GM12864 (cell line): Measurements from ENCODE around the gene SPTA1.

ENCODE experiments used
- DNase-seq: peaks from one replicate; pipeline ENCODE4 v3.0.0-alpha.2; 2011; ENCODE audit warnings: low read depth
- H3K4me3 ChIP-seq: 2 replicates; pipeline ENCODE4 v1.5.1; 2011; ENCODE audit warnings: mild to moderate bottlenecking, low read depth, low read length, control low read depth
- CTCF ChIP-seq: IDR thresholded peaks from 2 replicates; pipeline ENCODE4 v1.5.1; 2011; ENCODE audit warnings: low read depth, mild to moderate bottlenecking, moderate library complexity, low read length, control low read depth, inconsistent platforms; ENCODE audit errors: missing control alignments

Gene SPTA1

GRCh38 chr1:158686111-158687009, at the start of gene SPTA1:
Gene SPTA1, minus strand, starts transcription at chr1:158686715. Its CDS starts 198 bp downstream, at chr1:158686517.
- no peak for TF ChIP-seq CTCF
- no peak within 1 kb of the TSS for H3K4me3 ChIP-seq
- DNase-seq: no peak

GRCh38 chr1:158735848-158736247, 49.3 kb upstream of the SPTA1 start:
- TF ChIP-seq CTCF: no peak
- DNase-seq: no peak
- H3K4me3 ChIP-seq: no peak overlapping the region

- no peak overlapping the region for H3K4me3 ChIP-seq
These were observed 46.0 kb upstream of the SPTA1 start for GRCh38 chr1:158732524-158732923.

GRCh38 chr1:158731707-158732106, 45.2 kb upstream of the SPTA1 start:
- no peak for DNase-seq
- no peak for TF ChIP-seq CTCF
- H3K4me3 ChIP-seq: no peak overlapping the region

More at GRCh38 chr1:158732524-158732923, 46.0 kb upstream of the SPTA1 start:
- DNase-seq: no peak
- no peak for TF ChIP-seq CTCF

GRCh38 chr1:158730453-158730852, 43.9 kb upstream of the SPTA1 start:
- no peak for DNase-seq
- no peak overlapping the region for H3K4me3 ChIP-seq
- no peak for TF ChIP-seq CTCF

- TF ChIP-seq CTCF: no peak
- no peak overlapping the region for H3K4me3 ChIP-seq
- no peak for DNase-seq
These were observed 42.2 kb upstream of the SPTA1 start for GRCh38 chr1:158728510-158729225.
